ENCODE data around the gene SHISA9.

DNA sequence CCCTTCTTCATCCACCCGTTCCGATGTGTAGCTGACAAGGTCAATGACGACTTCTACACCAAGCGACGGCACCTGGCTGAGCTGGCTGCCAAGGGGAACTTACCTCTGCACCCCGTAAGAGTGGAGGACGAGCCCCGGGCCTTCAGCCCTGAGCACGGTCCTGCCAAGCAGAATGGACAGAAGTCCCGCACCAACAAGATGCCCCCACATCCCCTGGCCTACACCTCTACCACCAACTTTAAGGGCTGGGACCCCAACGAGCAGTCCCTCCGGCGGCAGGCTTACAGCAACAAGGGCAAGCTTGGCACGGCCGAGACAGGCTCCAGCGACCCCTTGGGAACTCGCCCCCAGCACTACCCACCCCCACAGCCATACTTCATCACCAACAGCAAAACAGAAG is 333.6 kb downstream of the SHISA9 start:
- no peak for TF ChIP-seq EP300 (IDR thresholded peaks at IDR 0.05)
- TF ChIP-seq CTCF (IDR thresholded peaks at IDR 0.05) = no peak
